Stimulated activated CD8-positive, alpha-beta memory T cell treated with anti-CD3 and anti-CD28 coated beads, Interleukin-15, amount 100 ng/mL, for 4 hours (primary cell): Measurements from ENCODE around the gene CYYR1.

Experiments
- DNase-seq, 2 donors: peaks; one replicate each; pipeline ENCODE4 v3.0.0-alpha.2; 2020; ENCODE audit warnings: low read depth in 2 of 2

Gene CYYR1

DNA sequence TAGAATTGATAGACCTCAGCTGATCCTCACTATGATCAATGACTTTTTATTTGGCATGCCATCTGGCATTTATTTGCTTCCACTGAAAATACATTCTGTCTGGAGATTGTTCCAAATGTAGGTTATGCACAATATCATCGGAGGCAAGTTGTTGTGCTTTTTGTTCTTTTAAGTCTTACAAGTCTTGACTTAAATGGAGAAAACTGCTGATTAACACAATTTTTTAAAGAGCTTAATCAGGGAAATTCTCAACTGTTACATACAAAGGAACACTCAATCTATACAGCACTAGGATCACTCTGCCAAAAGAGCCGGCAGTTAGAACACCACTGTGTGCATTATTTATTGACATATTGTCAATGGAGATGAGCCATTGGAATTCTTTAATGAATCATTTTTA lies 19.2 kb downstream of the CYYR1 start:
- DNase-seq, result no peak

DNA sequence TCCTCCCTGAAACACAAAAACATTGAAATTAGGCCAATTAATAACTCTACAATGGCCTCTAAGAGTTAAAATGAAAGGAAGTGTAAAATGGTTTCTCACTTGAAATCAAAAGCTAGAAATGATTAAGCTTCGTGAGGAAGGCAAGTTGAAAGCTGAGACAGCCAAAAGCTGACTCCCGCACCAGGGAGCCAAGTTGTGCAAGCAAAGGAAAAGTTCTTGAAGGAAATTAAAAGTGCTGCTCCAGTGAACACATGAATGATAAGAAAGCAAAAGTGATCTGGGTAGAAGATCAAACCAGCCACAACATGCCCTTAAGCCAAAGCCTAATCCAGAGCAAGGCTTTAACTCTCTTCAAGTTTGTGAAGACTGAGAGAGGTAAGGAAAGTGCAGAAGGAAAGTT lies 22.8 kb downstream of the CYYR1 start:
- DNase-seq, result no peak

DNA sequence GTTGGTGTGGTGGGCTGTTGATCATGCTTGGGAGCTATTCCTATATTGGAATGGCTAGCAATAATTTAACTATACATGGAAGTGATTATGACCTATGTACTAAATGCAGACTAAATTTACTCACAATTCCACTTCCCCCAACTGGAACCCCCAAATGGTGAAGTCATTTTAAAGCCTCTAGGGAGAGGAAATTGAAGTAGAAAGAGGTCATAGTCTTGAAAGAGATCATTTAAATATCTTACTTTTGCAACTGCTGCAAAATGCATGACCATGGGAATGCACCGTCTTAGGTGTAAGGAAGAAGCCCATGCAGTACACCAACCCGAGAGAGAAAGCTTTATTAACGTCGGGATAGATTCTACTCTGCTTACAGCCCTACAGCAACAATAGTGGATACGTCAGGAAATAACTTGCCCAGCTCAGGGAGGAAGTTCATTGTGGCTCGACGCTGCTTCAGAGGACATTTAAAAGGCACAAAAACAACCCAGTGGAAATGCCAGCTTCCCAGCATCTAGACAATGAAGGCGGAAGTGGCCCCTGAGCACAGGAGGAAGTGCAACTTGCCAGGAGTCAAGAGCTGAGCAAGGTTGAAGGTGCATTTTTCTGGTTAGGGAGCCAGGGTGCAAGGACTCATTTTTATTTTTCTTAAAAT lies 26.5 kb downstream of the CYYR1 start:
- no peak for DNase-seq

DNA sequence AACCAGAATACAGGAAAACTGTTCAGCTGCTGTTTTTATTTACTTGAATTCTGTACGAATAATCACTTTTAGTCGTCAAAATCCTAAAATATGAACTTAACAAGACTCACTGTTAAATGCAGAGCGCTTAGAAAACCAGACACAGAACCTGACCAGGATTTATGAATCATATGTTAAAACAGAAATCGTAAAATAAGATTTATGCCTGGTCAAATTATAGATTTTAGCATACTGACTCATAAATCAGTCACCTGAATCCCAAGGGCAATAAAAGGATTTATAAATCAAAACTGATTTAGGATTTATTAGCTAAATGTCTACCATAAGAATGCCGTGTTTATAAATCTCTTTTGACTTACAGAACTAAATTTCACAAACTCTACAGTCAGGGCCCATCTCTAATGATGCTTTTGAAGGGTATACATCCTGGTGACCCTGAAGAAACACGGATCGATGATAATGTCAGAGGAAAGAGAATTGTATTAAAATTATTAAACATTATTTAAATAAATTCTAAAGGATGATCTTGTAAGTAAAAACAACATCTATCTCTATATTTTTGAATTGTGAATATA lies 28.8 kb downstream of the CYYR1 start:
- no peak for DNase-seq

DNA sequence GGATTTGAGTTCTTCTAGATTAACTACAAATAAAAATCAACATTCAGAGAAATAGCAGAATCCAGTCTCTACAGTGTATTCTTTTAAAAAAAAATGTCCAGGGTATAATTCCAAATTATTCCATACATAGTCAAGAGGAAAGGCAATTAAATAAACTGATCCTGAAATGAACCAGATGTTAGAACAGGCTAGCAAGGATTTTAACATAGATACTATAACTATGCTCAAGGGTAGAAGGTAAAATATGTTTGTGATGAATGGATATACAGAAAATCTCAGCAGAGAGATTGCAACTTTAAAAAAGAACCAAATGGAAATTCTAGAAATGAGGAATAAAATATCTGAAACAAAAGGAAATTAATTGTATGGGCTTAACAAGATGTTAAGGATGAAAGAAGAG lies 32.4 kb downstream of the CYYR1 start:
- no peak for DNase-seq

DNA sequence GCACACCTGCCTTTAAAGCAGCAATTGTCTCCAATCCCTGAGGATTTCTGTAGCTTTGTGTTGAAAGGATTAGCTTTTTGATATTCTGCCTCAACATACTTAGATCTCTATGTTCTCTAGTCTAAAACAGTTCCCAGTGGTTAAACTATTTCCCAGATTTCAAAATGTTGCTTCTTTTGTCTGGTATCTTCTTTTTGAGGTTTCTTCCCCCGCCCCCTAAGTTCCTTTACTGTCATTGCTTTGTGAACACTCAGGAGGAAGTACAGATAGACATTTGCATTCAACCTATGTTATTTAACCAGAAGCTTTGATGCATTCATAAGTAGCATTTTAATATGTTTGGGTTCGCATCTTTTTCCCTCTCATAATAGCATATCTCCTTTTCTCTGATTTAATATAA lies 33.5 kb downstream of the CYYR1 start:
- no peak for DNase-seq

DNA sequence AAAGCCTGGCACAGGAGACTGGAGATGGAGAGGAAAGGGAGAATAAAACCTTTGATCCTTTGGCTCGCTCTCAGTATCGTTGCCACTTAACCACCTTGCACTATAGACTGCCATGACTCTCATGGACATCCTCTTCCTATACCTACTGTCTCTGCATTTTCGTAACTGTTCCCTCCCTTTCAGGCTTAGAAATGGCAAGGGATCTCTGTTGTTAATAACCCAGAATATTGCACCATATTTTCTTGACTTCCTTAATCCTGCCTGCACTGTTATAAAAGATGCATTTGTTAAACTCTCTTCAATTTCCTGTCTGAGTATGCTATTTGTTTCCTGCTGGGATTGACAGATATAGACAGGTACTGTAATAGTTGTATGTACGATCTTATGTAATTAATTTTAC lies 38.6 kb downstream of the CYYR1 start:
- DNase-seq, result no peak

DNA sequence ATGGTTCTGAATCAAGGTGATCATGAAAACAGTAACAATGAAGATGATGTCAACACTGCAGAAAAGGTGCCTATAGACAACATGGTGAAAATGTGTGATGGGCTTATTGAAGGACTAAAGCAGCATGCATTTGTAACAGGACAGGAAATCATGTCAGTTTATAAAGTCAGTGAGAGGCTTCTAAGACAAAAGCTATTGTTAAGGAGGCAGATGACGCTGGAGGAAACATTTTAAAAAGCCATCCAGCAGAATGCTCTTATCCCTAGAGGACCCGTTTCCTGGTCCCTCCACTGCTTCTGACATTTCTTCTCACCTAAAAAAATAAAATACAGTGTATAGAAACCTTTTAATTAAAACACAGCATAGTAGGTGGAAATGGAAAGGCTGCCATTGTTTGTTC lies 40.9 kb downstream of the CYYR1 start:
- DNase-seq, result no peak

DNA sequence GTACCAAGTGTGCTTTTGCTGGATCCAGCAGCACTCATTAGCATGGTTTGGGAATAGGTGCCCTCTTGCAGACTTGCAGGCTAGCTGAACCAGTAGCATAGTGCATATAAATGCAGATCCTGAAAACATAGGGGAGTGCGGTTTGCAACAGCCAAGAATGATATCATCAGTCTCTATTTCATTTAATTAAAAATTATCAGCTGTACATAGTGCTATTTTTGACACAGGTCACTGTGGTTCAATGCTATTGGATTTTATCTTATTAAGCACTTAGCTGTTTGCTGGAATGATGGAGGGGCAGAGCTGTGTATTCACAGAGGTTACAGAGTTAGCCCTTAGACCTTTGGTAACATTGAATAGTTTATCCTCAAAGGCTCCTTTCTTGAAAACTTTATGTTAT lies 43.6 kb downstream of the CYYR1 start:
- DNase-seq, result no peak

DNA sequence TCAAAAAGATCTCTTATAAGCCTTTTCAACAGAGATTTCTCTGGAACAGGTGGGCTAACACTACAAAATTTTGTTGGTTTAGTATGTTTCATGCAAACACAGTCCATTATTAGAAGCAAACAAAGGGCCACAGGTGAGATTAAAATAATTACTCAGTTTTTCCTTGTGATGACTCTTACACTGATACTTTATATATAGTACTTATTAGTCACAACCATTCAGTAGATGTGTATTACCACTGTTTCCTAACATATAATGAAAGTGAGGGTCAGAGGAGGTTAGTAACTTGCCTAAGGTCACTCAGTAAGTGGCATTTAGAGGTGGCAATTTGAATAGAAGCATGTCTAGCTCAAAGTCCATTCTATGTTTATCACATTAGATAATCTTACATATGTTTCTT lies 44.2 kb downstream of the CYYR1 start:
- DNase-seq, result no peak

DNA sequence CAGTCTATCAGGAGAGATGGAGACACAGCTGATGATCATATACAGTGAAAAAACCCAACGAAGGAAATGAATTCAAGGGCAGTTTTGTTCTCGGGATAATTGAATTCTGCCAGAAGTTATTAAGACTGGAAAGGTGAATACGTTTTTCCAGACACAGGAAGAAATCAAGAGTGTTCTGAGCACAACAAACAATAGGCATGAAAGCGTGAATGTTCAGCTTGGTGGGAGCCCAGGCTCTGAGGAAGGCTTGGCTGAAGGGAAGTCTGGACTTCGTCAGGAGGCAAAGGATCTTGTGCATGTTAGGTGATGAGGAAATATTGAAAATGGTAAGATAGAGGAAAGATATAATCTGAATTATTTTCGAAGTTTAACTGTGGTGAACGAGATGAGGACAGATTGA lies 50.4 kb downstream of the CYYR1 start:
- no peak for DNase-seq

DNA sequence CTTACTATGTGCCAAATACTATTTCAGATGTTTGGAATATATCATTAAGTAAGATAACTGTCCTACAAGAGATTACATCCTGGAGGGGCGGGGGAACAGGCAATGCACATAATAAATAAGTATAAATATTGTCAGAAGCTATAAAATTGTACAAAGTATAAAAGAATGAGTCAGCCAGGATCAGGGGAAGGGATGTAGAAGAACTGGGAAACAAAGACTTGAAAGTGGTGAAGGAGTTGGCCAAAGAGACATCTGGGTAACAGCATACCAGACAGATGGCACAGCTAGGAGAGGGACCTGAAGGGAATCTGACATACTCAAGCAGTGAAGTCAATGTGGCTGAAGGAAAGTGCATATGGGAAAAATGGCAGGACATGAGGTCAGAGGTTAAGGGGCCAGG lies 53.9 kb downstream of the CYYR1 start:
- no peak for DNase-seq

DNA sequence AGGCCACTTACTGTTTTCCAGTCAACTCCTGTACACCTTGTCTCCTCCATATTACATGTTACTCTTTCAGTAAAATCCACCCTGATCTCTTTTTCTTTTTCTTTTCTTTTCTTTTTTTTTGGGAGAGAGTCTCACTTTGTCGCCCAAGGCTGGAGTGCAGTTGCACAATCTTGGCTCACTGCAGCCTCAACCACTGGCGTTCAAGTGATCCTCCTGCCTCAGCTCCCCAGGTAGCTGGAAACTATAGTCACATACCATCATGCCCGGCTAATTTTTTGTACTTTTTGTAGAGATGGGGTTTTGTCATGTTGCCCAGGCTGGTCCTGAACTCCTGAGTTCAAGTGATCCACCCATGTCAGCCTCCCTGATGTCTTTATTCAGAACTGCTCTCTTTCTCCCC lies 57.8 kb downstream of the CYYR1 start:
- DNase-seq, result no peak

DNA sequence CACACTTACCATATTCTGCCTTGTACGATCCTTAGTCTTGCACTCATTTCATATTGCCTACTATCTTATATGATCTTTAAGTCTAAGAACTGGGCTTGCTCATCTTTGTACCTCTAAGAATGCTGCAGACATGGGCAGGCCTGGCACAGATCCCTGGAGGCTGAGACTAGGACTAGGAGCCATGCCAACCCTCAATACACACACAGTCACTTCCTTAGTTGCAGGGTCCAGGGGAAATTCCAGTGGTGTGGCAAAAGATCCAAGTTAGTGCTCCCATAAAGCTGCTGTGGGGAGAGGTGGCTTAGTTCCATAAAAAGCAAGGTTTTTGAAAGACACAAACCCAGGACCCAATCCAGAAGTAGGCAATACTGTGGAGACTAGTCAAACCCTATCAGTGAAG lies 59.9 kb downstream of the CYYR1 start:
- no peak for DNase-seq

DNA sequence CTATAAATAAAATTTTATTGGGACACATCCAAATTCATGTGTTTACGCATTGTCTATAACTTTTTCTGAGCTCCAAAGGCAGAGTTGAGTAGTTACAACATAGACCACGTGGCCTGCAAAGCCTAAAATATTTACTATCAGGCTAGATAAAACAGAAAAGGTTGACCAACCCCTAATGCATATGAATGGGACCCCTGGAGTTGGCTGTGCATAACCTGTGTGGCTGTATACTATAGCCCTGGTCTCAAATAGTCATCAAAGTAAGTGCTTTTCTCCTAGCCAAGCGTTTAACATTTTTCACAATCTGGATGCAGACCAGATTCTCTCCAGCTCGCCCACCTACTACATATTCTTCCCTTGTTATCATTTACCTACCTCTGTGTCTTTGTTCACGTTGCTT lies 60.4 kb downstream of the CYYR1 start:
- DNase-seq, result no peak

DNA sequence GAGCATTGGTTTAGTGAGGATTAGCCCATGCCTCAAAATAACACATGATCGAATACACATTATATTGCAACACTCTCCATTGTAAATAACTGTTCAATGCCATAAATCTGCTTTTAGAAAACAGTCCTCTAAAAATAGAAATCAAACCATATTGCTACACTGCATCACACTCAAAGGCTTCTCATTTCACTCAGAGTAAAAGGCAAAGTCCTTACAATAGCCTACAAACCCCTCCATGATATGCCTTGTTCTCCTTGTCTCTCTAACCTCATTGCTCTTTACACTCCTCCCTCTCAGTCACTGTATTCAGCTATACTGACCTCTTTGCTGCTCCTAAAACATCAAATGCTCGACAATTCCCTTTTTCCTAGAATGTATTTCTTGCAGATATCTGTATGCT lies 64.2 kb downstream of the CYYR1 start:
- DNase-seq, result no peak

DNA sequence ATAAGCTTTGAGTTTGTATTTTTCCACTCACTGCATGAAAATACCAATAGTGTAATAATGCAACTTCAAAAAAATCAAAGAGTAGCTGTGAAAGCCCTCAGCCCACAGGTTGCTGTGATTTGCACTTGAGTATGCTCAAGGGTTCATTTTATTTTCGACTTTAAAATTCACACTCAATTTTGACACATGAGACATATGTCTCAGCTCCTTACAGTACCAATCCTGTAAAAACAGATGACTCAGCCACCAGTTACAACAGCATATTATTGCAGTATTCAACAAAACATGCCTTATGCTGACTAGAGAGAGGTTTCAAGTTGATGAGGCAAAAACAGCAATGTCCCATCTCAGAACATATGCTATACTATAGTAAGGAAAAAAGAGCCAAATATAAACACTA lies 66.1 kb downstream of the CYYR1 start:
- no peak for DNase-seq

DNA sequence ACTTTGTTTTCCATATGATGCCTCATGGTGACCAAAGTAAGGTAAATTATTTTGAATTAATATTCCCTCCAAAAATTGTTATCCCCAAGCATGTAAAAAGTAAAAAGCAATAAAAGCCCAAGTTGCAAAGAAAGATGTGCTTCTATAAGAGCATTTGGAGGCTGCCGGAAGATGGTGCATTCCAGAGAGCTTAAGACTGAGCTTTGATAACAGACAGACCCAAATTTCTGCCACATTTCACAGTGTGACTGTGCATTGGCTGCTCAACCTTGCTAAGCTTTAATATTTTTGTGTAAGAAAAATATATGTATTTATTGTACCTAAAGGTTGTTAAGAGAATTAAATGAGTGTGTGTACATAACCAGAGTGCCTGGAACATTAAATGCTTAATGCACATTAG lies 67.9 kb downstream of the CYYR1 start:
- DNase-seq, result no peak

DNA sequence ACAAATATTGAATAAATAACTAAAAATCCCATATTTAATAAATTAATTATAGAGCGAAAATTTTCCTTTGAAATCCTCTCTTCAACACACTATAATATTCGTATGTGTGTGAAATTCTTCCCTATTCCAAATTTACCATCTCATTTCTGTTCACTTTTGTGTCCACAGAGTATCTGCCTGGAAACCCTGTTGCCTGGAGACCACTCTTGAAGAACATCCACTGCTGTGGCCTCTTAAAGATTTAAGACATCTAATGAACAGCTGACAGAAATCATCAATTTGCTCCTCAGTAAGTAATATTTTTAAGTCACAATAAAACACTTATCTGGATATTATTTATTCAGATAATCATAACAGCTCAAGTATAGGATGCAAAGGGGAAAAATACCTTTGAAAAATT lies 69.7 kb downstream of the CYYR1 start:
- DNase-seq, result no peak

DNA sequence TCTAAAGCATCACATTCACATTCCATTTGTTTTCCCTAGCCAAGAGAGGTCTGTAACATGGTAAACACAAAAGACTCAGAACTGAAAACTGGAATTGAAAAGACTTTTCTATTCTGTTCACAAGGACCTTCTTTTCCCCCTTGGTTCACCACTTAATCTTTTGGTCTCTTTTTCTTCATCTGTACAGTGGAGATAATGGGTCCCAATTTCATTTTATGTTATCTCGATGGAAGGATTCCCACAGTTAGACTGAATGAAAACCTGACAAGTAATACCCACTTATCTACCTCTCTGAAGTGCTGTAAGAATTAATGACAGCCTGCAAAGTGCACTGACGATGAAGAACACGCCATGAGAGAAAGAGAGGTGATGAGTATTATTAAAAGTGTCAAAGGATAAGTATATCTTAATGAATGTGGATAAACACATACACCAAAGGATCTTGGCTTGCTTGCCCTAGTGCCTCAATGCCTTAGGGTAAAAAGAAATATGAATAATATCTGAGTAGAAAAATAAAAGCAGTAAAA lies 71.5 kb downstream of the CYYR1 start:
- DNase-seq, result no peak

DNA sequence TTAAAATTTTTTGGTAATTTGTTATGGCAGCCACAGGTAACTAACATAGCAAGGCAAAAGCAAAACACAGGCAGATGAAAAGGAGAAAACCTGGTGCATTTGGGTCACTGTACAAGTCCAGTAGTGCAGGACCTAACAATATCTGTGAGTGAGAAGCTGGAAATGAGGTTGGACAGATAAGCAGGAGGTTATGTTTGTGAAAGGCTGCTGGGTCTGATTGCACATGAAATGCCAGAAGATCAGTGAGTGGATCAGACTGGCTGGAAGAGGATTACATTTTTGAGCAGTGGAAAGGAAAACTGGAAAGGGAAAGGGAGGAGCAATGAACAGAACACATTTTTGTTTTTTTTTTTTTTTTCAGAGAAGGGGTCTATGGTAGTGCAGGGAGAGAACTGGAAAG lies 73.6 kb downstream of the CYYR1 start:
- no peak for DNase-seq

DNA sequence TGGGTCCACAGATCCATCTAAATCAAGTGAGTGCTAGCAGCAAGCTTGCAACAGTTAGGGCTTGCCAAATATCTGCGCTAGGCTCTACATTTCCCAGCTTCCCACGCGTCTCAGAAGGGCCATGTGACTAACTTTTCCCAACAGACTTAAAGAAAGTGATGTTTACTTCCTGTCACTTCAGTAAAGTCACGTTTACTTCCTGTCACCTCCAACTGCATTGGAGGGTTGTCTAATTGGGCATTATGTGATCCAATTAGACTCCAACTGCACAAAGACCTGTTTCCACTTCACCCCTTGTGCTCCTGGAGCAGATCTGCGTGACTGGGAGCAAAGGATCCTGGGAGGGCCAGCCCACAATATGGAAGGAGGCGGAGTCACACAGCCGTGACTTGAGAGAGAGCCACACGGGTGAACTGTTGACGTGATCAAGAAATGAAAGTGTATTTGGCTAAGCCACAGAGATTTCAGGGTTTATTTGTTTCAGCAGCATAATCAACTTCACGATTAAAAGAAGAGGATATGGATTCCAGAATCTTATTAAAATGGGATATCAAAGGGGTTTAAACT lies 77.7 kb downstream of the CYYR1 start:
- DNase-seq, result no peak

DNA sequence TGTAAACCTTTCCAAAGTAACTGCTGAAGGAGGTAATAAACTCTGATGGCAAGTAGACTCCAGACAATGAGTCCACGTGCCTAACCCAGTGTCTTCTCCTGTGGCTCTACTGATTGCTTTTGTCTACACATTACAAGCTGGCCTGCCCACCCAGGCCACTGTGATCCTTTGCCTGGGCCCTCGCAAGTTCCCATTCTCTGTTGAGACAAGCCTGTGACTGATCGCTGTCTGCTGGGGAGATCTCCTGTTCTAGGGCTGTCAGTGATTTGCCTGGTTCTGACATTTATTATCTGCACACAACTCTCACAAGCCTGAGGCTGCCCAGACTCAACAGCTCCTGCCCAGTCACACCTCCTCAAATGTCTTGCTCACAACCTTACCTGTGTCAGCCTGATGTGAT lies 81.4 kb downstream of the CYYR1 start:
- DNase-seq, result no peak

DNA sequence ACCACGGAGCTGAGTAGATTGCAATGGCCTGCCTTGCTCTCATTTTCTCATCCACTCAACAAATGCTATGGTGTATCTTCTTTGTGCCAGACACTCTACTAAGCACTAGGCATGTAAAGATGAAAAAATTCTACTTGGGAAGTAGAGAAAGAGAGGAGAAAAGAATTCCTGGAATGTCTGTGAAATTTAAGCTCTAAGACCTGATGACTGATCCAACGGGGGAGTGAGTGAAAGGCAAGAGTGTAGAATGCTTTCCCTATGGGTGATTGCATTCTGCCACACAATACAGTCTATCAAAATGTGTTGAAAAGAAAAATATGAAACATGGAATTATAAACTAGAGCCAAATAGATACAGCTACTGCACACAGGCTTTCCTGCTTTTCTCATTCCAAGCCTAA lies 82.3 kb downstream of the CYYR1 start:
- DNase-seq, result no peak
